Bronchial epithelial cell (primary cell): ENCODE data around the gene MYO1B. TPM values are rescaled to one million over a fixed set of nuclear protein-coding genes. Genes with fewer than 3 reads are reported as not detected.

ENCODE experiments used
- DNase-seq: peaks from one replicate; pipeline ENCODE4 v3.0.0-alpha.2; 2010; ENCODE audit warnings: low read depth
- FAIRE-seq: peaks from 2 replicates; lab custom pipeline; 2011; peaks lifted over from hg19 to GRCh38; lab: Jason Lieb, UNC
- H3K27me3 ChIP-seq: 2 replicates; pipeline ENCODE4 v1.5.1; 2011; ENCODE audit warnings: low read length; ENCODE audit not compliant: control insufficient read depth, insufficient read depth
- H3K36me3 ChIP-seq: 2 replicates; pipeline ENCODE4 v1.5.1; 2011; ENCODE audit warnings: low read length; ENCODE audit not compliant: control insufficient read depth, insufficient read depth
- H3K4me3 ChIP-seq: 2 replicates; pipeline ENCODE4 v1.5.1; 2011; ENCODE audit warnings: mild to moderate bottlenecking, low read depth, low read length, control low read depth
- total RNA-seq: library from RNA; depleted of rRNA; stranded (reverse); fragments of >200 nt; gene quantifications from 2 replicates; pipeline ENCODE4 v1.2.1, GENCODE V29; 2014
- TF ChIP-seq, protein P1 (sequence below): IDR thresholded peaks from 2 replicates; pipeline ENCODE4 v1.5.1; 2011; ENCODE audit warnings: mild to moderate bottlenecking, moderate library complexity, low read length, control low read depth, inconsistent platforms; ENCODE audit not compliant: insufficient read depth, severe bottlenecking

The MYO1B gene
- total RNA-seq, 1 donor from 2014 or later: 247 TPM

DNA sequence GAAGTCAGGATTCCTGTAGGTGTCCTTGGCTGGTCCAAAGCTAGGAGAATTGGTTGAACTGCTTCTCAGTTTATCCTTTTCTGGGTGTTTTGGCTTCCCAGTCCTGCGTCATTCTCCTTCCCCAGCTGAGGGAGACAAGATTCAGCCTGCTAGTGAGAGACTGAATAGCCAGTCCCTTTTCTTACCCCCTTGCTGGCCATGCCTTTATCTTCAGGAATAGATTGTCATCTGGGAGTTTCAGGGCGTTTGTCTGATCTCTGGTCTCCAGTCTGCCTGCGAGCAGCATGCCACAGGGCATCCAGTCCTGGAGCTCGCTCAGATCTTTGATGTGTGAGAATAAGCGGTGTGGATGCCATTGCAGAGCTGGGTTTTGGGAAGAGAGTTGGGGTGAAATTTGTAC is 5.8 kb downstream of the MYO1B start:
- H3K4me3 ChIP-seq: no peak overlapping the region
- H3K27me3 ChIP-seq: no peaks in the 10 kb centered on the region
- DNase-seq: no peak
- no peak for FAIRE-seq
- TF ChIP-seq, protein P1, sequence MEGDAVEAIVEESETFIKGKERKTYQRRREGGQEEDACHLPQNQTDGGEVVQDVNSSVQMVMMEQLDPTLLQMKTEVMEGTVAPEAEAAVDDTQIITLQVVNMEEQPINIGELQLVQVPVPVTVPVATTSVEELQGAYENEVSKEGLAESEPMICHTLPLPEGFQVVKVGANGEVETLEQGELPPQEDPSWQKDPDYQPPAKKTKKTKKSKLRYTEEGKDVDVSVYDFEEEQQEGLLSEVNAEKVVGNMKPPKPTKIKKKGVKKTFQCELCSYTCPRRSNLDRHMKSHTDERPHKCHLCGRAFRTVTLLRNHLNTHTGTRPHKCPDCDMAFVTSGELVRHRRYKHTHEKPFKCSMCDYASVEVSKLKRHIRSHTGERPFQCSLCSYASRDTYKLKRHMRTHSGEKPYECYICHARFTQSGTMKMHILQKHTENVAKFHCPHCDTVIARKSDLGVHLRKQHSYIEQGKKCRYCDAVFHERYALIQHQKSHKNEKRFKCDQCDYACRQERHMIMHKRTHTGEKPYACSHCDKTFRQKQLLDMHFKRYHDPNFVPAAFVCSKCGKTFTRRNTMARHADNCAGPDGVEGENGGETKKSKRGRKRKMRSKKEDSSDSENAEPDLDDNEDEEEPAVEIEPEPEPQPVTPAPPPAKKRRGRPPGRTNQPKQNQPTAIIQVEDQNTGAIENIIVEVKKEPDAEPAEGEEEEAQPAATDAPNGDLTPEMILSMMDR: no peak
- peaks cover 6% of the 10 kb centered on the region for H3K36me3 ChIP-seq

DNA sequence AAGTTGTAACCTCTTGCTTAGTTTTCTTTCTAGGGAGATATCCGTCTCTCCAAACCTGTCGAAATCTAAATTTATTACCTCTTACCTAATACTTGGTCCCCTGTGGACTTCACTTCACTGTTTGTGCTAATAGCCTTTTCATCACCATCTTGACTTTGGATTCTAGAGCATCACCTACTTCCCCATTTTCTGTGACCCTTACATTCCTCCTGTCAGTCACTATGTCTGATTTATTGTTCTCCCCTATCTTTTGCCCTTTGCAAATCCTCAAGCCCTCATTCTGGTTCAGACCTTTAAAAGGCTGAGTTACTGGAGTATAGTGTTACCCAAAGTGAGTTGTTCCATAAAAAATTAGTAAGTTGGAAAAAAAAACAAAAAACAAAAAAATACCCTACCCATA is 7.5 kb downstream of the MYO1B start:
- no peak for FAIRE-seq
- DNase-seq: no peak

DNA sequence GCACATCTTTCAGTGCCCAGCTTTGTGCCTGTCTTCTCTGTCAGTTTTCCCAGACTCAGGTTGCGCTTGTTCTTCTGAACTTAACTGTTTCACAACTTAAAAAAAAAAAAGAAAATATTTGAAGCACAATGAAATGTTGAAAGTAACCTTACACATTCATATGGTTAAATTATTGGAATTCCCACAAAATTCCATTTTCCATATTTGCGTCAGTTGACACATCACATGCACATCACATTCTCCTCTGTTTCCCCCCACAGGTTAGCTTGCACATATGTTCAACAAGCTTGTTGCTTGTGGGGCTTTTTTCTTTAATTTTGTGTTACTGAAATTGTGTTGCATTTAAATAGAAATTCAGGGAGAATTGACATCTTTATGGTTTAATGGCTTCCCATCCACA is 8.3 kb downstream of the MYO1B start:
- DNase-seq (no peak), FAIRE-seq (no peak)
- TF ChIP-seq, protein P1: no peak
- Histone ChIP-seq H3K4me3 (no peak overlapping the region), H3K36me3 (peaks cover 6% of the 10 kb centered on the region), H3K27me3 (no peaks in the 10 kb centered on the region)

More for the DNA sequence above, 7.5 kb downstream of the MYO1B start:
- H3K27me3 ChIP-seq: no peaks in the 10 kb centered on the region
- H3K4me3 ChIP-seq: no peak overlapping the region
- peaks cover 6% of the 10 kb centered on the region for H3K36me3 ChIP-seq
- TF ChIP-seq, protein P1: no peak

DNA sequence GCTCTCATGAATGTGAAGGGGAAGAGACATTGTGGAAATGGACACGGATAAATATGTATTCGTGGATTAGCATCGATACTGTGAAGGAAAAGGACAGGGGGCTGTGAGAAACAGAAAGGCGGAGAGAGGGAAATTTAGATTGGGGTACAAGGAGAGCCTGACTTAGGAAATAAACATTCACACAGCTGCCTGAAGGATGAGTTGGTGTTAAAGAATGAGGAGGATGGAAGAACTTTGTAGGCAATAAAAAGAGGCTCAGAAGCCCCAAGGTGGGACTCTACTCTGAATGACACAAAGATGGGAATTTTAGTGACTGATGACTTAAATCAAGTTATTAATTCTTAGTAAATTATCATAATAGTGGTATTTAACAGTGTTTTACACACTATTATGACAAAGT is 10.1 kb downstream of the MYO1B start:
- TF ChIP-seq, protein P1: no peak
- Histone ChIP-seq H3K4me3 (no peak overlapping the region), H3K36me3 (peaks cover 6% of the 10 kb centered on the region), H3K27me3 (no peaks in the 10 kb centered on the region)
- FAIRE-seq (no peak), DNase-seq (no peak)

DNA sequence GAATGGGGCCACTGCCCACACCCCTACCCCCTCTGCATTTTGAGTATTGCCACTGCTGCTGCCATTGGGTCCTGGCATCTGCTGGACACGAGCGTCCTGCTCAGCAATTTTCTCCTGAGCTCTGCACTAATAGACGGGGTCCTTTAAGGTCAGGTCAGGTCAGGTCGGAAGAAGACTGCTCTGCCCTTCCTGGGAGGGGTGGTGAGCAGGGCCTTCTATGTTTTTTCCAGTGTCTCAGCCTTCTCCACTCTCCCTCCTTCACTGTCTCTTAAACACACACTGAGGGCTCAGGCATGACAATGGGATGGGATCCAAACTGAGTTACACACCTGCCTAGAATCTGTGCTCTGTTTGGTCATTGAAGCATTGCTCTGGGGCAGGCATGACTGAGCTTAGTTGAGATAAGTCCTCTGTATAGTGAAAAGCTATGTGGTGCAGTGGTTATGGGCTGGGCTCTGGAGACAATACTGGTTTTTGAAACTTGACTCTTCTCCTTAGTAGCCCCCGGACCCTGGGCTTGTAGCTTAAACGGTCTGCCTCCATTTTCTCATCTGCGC is 10.6 kb downstream of the MYO1B start:
- TF ChIP-seq, protein P1: no peak
- DNase-seq: no peak
- FAIRE-seq: no peak
- peaks cover 3% of the 10 kb centered on the region for H3K36me3 ChIP-seq
- no peaks in the 10 kb centered on the region for H3K27me3 ChIP-seq
- no peak overlapping the region for H3K4me3 ChIP-seq

DNA sequence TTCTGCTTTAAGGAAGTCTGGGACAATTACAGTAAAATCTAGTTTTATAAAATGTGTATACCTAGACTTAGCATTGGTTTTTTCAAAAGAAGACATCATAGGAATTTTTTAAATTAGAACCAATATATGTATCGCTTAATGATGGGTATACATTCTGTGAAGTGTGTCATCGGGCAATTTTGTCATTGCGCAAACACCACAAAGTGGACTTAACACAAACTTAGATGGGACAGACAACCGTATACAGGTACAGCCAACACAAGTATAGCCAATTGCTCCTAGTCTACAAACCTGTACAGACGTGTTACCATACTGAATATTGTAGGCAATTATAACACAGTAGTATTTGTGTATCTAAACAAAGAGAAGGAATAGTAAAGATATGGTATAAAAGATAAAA is 12.7 kb downstream of the MYO1B start:
- no peak overlapping the region for H3K4me3 ChIP-seq
- DNase-seq (no peak), FAIRE-seq (no peak)
- TF ChIP-seq, protein P1: no peak
- peaks cover 1% of the 10 kb centered on the region for H3K36me3 ChIP-seq
- no peaks in the 10 kb centered on the region for H3K27me3 ChIP-seq
